Suppressor macrophage treated with lipopolysaccharide for 4 hours (primary cell): ENCODE data around the gene CACNG7.

Source experiments
- DNase-seq: peaks from one replicate; pipeline ENCODE4 v3.0.0-alpha.2; 2020

CACNG7 gene

DNA sequence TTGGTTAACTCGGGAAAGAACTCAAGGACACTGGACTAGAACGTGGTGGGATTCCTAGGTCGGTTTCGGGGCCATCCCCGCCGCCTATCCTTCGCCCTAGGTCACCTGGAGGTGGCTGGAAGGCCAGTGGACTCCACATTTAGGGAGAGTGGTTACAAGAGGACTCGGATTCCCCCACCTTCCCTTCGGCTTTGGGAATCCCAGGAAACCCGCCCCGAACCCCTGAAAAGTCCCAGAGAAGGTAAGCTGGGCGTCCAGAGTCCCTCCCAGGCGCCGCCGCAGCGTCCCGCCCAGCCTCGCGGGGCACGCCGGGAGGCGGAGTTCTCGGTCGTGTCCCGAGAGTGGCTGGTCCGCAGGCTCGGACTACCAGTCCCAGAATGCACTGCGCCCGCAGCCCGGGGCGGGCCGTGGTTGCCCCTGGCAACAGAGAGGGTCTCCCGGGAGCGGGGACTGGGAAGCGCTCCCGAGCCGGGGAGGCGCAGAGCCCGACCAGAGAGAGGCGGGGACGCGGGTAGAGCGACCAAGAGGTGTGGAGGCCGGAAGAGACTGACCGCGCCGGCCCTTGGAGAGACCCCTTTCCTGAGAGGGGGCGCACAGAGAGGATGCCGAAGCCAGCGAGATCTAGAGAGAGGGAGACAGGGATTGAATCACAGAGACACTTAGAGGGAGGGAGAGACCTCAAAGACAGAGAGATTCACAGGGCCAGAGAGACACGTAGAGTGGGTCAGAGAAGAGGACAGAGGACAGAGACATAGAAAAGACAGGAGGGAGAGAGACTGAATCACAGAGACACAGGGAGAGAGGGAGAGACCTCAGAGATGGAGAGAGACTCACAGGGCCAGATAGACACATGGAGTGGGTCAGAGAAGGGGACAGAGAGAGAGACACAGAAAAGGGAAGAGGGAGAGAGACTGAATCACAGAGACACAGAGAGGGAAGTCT lies 29.7 kb upstream of the CACNG7 start:
- DNase-seq = peak; percentile 86

DNA sequence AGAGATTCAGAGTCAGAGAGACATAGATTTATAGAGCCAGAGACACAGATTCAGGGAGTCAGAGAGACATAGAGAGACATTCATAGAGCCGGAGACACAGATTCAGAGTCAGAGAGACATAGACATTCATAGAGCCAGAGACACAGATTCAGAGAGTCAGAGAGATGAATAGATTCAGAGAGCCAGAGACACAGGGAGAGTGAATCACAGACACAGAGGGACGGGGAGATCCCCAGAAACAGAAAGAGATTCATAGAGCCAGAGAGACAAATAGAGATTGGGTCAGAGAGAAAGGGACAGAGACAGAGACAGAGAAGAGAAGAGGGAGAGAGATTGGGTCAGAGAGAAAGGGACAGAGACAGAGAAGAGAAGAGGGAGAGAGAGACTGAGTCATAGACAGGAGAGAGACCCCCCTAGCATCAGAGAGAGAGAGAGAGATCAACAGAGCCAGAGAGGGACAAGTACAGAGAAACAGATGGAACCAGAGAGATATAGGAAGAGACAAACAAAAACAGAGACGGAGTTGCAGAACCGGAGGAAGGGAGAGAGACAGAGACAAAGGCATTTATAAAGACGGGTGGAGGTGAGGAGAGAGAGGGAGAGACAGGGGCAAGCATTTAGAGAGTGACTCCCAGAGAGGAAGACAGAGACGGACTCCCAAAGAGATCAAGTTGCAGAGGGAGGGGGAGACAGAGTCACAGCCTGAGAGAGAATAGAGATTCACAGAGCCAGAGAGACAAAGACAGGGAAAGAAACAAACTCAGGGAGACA lies 28.2 kb upstream of the CACNG7 start:
- DNase-seq = peak; percentile 37

DNA sequence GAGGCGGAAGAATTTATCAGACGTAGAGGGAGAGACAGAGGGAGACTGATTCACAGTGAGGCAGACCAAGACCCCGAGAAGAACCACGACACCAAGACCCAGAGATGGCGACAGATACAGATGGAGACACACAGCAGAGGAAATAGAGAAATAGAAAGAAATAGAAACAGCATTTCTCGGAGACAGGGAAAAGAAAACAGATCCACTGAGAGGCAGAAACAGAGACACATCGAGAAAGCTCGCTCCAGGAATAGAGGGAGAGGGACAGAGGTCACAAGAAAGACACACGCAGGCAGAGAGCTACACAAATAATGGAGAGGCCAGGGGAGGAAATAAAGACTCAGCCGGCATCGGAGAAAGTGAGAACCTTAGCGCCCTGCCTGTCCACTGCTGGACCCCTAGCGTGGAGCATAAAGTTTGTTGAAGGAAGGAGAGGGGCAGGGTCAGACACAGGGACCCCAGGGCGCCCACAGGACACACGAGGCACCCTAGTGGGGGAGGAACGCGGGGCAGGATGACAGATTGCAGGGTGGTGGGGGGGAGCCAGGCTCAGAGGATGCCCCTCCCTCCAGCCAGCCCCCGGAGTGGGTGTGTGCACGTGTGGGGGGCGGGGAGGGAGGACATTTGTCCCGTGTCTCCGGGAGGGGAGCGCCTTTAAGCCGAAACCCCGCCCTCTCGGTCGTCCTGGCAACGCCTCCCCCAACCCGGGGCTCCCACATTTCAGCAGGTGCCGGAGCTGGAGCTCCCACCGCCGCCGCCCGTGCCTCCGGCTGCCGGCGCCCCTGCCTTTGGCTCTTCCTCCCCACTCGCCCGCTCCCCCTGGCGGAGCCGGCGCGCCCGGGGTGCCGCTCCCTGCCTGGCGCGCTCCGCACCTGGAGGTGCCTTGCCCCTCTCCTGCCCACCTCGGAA lies 27.3 kb upstream of the CACNG7 start, which contains the start of gene PRKCG:
PRKCG (plus strand) TSS at position 716 of the 909 bp plus-strand sequence. CDS start 298 bp downstream, outside the sequence.
- peak; percentile 37 for DNase-seq

DNA sequence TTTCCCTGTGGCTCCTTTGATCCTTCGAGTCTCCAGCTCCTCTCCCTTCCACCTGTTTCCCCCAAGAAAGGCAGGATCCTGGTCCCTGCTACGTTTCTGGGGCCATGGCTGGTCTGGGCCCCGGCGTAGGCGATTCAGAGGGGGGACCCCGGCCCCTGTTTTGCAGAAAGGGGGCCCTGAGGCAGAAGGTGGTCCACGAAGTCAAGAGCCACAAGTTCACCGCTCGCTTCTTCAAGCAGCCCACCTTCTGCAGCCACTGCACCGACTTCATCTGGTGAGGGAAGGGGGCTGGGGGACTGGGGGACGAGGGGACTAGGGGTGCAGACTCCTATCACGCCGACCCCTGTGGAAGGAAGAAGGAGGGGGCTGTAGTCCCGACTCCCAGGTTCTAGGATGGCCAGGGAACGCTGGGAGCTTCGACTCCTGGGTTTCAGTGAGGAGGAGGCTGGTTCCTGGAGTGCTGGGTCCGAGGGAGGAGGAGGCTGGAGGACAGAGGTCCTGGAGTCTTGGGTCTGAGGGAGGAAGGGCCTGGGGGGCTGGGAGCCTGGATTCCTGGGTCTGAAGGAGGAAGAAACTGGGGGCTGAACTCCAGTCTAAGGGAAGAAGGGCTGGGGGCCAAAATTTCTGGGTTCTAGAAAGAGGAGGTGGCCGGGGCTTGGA lies 26.6 kb upstream of the CACNG7 start:
- no peak for DNase-seq

DNA sequence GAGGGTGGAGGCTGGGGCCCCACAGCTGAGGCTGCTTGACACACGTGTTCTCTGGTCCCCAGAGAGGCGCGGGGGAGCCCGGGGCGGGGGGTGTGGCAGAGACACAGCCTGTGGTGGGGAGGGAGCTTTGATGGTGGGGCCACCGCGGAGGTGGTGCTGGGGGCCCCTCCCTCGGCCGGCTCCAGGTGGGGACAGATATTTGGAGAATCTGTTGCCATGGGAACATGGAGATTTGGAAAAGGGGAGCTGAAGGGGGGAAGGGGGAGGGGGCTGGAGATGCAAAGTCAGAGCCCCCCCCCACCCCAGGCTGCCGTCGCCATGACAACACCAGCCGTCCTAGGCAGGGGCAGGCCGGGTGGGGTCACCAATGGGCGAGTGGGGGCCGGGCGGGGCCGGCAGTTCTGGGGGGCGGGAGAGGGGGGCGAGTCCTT lies 25.8 kb upstream of the CACNG7 start:
- DNase-seq = no peak

DNA sequence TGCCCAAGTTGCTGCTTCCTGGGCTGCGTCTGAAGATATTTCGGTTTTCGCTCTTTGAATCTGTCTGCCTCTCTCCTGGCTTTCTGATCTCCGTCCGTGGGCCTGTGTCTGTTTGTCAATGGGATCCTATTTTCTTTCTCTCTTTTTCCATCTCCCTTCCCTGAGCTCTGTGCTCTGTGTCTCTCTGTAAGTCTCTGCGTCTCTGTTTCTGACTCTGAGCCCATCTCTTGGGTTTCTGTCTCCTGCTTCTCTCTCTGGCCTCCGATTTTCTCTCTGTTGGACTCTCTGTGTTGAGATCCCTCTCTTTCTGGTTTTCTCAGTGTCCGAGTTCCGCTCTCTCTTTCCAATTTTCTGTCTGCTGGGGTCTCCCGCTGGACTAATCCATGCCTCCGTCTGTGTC lies 25.3 kb upstream of the CACNG7 start:
- no peak for DNase-seq

DNA sequence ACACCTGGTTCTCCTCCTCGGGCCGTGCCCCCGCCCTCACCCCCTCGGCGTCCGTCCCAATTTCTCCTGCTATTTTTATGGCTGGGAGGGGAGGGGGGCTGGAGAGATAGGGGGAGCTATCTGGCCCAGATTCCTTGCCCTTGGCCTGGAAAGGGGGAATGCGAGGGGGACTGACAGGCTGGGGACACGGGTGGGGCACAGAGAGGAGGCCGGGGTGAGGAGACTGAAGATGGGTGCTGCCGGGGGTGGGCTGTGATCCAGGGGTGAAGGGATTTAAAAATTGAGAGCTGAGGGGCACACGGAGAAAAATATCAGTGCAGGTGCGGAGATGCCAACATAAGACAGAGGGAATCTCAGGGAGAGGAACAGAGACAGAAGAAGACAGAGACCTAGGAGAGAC lies 24.8 kb upstream of the CACNG7 start:
- no peak for DNase-seq

DNA sequence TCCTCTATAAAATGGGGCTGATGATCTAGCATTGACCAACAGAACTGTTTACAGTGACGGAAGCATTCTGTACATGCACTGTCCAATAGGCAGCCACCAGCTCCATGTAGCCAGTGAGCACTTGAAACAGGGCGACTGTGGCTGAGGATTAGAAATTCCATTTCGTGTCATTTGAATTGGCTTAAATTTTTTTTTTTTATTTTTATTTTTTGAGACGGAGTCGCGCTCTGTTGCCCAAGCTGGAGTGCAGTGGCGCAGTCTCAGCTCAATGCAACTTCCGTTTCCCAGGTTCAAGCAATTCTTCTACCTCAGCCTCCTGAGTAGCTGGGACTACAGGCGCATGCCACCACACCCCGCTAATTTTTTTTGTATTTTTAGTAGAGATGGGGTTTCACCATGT lies 24.0 kb upstream of the CACNG7 start:
- no peak for DNase-seq

DNA sequence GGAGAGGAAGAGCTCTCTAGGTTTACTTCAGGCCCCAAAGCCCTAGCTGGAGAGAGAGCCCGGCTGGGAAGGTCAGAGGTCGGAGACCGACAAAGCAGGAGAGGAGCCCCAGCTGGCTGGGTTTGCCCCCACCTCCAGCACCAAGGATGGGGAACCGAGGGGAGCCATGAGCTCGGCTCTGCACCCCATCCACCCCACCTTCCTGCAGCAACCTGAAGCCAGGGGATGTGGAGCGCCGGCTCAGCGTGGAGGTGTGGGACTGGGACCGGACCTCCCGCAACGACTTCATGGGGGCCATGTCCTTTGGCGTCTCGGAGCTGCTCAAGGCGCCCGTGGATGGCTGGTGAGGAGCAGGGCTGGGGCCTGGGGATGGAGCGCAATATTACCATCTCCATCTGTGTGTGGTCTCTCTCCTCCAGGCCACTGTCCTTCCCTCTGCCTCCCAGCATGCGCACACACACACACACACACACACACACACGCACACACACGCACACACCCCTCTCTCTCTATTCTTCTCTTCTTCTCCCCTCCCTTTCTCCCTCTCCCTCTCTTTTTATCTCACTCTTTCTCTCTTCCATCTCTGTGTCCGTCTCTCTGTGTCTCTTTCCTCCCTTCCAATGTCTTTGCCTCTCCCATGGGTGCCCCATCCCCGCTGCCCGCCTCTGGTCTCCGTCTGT lies 16.6 kb upstream of the CACNG7 start:
- no peak for DNase-seq

DNA sequence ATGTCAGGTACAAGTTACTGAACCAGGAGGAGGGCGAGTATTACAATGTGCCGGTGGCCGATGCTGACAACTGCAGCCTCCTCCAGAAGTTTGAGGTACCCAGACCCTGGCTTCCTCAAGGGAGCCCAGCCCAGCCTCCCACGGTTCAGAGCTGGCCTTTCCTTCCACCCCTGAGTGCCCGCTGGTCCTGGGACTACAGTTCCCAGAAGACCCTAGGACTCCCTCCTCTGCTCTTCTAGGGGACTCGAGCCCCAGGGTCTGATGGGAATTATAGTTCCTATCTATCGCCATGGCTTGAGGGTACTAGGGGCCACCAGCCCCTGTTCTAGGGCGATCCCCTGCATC lies 16.1 kb upstream of the CACNG7 start:
- no peak for DNase-seq

DNA sequence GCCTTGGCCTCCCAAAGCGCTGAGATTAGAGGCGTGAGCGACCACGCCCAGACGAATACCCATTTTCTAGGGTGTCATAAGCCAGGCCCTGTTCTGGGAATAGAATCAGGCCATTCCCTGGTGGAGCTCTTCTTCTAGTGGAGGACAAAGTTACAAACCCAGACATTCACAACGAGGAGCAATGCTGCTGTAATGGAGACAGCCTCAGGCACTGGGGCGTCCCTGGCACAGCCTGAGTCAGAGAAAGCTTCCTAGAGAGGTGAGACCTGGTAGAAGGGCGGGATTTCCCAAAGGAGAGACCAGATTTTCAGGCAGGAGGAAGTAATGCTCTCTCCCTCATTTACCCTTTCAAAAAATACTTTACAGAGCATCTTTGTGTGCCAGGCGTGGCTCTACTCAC lies 14.4 kb upstream of the CACNG7 start:
- DNase-seq = no peak

DNA sequence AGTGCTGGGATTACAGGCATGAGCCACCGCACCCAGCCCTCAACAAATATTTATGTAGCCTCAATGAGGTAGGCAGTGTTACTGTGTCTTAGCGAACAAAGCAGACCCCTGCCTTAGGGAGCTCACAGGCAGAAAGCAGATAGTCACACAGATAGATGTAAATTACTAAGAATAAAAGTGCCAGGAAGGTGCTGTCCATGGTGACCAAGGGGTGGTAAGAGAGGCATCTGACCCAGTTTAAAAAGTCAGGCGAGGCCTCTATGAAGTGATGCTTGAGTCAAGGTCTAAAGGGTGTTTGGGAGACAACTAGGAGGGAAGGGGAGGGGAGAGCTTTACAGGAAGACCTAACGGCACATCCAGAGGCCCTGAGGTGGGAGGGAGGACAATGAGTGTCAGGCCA lies 12.4 kb upstream of the CACNG7 start:
- DNase-seq = no peak

DNA sequence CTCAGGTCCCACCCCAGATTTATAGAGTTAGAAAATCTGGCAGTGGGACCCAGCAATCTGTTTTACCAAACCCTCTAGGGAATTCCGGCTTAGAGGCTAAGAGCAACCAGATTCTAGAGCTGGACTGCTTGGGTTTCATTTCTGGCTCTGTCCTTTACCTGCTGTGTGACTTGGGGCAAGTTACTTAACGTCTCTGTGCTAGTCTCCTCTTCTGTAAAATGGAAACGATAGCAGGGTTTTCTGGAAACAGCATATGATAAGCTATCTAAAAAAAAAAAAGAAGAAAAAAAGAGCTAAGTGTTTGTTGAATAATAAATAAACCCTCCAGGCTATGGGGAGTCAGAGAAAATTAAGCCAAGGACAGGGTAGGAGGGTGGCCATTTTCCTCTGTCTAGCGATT lies 11.6 kb upstream of the CACNG7 start:
- DNase-seq = no peak

DNA sequence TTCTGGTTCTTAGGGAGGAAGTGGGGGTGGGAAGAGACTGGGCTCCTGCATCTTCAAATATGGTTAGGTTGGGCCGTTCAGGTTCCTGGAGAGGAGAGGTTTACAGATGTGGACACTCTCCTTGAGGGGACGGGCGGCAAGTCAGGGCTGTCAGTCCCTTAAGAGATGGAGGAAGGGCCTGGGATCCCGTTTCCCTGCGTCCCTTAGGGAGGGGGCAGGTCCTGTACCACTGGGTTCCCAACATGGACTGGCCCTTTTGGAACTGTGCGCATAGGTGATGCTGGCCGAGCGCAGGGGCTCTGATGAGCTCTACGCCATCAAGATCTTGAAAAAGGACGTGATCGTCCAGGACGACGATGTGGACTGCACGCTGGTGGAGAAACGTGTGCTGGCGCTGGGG lies 10.9 kb upstream of the CACNG7 start:
- DNase-seq = no peak

DNA sequence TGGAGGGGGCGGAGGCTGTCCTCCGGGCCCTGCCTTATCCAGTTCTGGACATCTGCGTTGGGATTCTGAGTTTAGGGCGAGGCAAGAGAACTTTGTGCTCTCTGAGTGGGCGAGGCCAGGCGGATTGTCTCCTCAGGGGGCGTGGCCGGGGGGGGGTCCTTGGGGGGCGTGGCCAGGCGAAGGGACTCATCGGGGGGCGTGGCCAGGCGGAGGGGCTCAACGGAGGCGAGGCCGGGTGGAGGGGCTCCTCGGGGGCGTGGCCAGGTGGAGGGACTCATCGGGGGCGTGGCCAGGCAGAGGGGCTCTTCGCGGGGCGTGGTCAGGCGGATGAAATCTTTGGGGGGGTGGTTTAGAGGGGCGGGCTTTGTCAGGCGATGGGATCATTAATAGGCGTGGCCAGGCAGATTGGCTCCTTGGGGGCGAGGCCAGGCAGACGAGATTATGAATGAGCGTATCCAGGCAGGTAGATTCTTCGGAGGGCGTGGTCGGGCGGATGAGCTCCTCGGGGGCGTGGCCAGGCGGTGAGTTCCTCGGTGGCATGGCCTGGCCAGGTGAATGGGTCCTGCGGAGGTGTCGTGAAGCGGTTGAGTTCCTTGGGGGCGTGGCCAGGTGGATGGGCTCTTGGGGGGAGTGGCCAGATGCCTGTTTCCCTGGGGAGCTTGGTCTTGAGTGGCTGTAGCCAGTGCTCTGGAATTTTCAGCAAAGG lies 10.3 kb upstream of the CACNG7 start:
- DNase-seq = no peak

DNA sequence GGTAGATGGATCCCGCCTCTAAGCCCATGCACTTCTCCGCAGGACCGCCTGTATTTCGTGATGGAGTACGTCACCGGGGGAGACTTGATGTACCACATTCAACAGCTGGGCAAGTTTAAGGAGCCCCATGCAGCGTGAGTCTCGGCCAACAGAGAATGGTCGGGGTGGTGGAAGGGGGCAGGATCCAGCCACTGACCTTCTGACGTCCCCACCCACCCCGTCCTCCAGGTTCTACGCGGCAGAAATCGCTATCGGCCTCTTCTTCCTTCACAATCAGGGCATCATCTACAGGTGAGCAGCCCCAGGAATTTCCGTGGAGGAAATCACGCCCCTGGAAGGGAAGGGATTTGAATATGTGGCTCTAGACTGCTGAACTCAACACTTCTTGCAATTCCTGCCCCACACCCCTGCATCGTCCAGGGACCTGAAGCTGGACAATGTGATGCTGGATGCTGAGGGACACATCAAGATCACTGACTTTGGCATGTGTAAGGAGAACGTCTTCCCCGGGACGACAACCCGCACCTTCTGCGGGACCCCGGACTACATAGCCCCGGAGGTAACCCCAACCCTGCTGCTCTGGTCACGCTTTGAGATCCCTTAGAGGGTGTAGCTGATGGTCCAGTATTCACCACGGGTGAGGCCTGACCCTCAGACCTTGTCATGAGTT lies 8.8 kb upstream of the CACNG7 start:
- DNase-seq = no peak

DNA sequence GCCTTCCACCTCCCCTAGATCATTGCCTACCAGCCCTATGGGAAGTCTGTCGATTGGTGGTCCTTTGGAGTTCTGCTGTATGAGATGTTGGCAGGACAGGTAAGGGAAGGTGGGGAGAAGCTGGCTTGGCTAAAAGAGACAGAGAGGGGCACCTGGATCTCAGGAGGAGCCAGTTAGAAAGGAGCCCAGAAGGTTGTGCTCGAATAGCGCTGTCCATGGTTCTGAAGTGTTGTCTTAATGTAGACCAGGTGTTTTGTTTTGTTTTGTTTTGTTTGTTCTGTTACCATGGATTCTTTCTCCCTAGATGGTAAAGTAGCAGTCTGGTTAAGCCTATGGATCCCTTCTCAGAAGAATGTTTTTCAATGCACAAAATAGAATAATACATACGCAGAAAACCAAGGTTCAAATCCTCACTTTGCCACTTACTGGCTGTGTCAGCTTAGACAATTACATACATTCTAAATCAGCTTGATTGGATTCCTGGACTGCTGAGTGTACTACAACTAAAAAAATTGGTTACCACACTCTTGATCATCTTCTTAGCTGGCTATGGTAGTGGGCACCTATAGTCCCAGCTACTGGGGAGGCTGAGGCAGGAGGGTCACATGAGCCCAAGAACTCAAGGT lies 5.9 kb upstream of the CACNG7 start:
- peak; percentile 46 for DNase-seq

DNA sequence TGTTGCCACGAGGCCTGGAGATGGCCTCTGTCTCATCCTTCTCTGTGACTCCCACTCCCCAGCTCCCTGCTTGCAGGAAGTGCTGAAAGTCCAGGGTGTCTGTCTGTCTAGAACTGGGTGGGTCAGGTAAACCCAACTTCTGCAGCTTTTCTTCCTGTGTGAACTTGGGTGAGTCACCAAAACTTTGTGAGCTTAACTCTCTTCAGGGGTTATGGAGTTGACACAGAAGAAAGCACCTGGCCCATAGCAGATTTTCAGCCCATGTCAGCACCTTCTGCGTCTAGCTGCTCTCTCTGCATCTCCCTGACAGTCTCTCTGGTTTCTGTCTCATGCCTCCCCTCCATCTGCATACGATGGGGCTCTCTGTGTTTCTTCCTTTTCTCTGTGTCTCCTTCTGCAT lies 4.2 kb upstream of the CACNG7 start:
- no peak for DNase-seq

DNA sequence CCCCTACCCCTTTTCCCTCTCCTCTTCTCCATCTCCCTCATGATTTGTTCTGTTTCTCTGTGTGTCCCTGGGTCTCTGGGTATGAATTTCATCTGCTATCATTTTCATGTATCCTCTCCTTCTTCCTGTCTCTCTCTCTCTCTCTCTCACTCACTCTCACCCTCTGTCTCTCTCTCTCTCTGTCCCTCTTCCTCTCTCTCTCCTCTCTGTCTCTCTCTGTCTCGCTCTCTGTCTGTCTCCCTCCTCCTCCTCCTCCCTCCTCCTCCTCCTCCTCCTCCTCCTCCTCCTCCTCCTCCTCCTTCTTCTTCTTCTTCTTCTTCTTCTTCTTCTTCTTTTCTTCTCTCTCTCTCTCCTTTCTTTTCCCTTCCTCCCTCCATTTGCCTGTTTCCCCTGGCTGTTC lies 3.3 kb upstream of the CACNG7 start:
- no peak for DNase-seq
